Measurements from ENCODE around the gene RUNDC3A.
"Not testable (repeated sequence)": the region's sequence is repeated elsewhere in the genome, so short reads cannot be mapped to it uniquely, and the experiment has no call there.

RUNDC3A gene

GRCh38 chr17:44343510-44344209 lies 35.3 kb downstream of the RUNDC3A start:
- no peak for DNase-seq (ENCODE audit: low read depth)

GRCh38 chr17:44344939-44345453 lies 36.6 kb downstream of the RUNDC3A start, which contains the start of gene GRN:
TSS of gene GRN (plus strand) at chr17:44345302. CDS start at chr17:44349165, 3,863 bp downstream.
- peak; percentile 99 for DNase-seq (ENCODE audit: low read depth)

GRCh38 chr17:44345454-44346026 lies 37.1 kb downstream of the RUNDC3A start:
- peak; percentile 69 for DNase-seq (ENCODE audit: low read depth)

GRCh38 chr17:44346064-44346844 lies 37.9 kb downstream of the RUNDC3A start:
- no peak for DNase-seq (ENCODE audit: low read depth)

- not testable (repeated sequence) for DNase-seq (ENCODE audit: low read depth)
Observed at GRCh38 chr17:44347206-44348055, 39.0 kb downstream of the RUNDC3A start.

- DNase-seq (ENCODE audit: low read depth), result peak; percentile 58
Observed at GRCh38 chr17:44348234-44348987, 40.0 kb downstream of the RUNDC3A start.

GRCh38 chr17:44348988-44349364 lies 40.6 kb downstream of the RUNDC3A start:
- no peak for DNase-seq (ENCODE audit: low read depth)

- DNase-seq (ENCODE audit: low read depth), result no peak
Observed at GRCh38 chr17:44349553-44350070, 41.2 kb downstream of the RUNDC3A start.

GRCh38 chr17:44350733-44351226 lies 42.4 kb downstream of the RUNDC3A start:
- DNase-seq (ENCODE audit: low read depth), result peak; percentile 66

- no peak for DNase-seq (ENCODE audit: low read depth)
Observed at GRCh38 chr17:44351464-44351863, 43.1 kb downstream of the RUNDC3A start.

GRCh38 chr17:44351961-44352827 lies 43.8 kb downstream of the RUNDC3A start:
- no peak for DNase-seq (ENCODE audit: low read depth)

- no peak for DNase-seq (ENCODE audit: low read depth)
Observed at GRCh38 chr17:44352828-44353671, 44.6 kb downstream of the RUNDC3A start.

- peak; percentile 37 for DNase-seq (ENCODE audit: low read depth)
Observed at GRCh38 chr17:44353672-44354331, 45.4 kb downstream of the RUNDC3A start.

GRCh38 chr17:44354582-44355561 lies 46.5 kb downstream of the RUNDC3A start:
- DNase-seq (ENCODE audit: low read depth), result no peak

GRCh38 chr17:44355642-44356099 lies 47.3 kb downstream of the RUNDC3A start:
- DNase-seq (ENCODE audit: low read depth), result no peak

GRCh38 chr17:44356241-44356640 lies 47.8 kb downstream of the RUNDC3A start:
- no peak for DNase-seq (ENCODE audit: low read depth)

GRCh38 chr17:44358066-44358465 lies 49.7 kb downstream of the RUNDC3A start:
- no peak for DNase-seq (ENCODE audit: low read depth)

Data from EH (cell line).